ENCODE data around the gene PRSS27. TPM values are rescaled to one million over a fixed set of nuclear protein-coding genes. Genes with fewer than 3 reads are reported as not detected.

Gene PRSS27
- total RNA-seq, result 0.05 and 1.1 TPM in 2 replicates

GRCh38 chr16:2720064-2720457 is at the start of gene PRSS27:
PRSS27 (minus strand) TSS chr16:2720224; CDS start chr16:2720160, 64 bp downstream.
- no peak for DNase-seq (ENCODE audit: extremely low read depth, low read depth, low spot score)

DNA sequence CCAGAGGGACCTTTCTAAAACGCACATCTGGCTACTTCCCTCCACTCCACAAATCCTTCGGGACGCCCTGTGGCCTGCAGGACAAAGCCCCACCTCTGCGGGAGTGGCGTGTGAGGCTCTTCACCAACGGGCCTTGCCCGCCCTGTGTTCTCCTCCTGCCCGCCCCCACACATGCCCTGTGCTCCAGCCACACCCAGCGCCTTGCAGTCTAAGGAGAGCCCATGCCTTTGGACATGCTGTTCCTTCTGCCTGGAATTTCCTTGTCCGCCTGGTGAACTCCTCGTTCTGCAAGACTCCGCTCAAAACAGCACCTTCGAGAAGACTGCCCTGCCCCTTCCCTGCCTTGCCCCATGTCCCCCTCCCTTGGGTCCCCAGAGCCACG is 49.6 kb upstream of the PRSS27 start:
- DNase-seq (ENCODE audit: extremely low read depth, low read depth, low spot score), result no peak

DNA sequence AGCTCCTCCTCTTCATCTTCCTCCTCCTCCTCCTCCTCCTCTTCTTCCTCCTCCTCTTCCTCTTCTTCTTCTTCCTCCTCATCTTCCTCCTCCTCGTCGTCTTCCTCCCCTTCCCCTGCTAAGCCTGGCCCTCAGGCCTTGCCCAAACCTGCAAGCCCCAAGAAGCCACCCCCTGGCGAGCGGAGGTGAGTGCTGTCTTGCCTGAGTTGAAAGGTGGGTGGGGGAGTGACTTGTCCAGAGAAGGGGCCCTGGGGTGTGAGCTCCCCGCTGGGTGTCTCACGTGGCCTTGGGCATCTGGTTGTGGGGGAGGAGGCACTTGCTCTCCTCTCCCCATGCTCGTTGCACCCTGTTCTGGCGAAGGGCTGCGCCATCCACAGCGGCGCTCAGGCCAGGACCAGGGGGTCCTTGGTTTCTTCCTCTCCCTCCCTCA is 49.1 kb upstream of the PRSS27 start:
- DNase-seq (ENCODE audit: extremely low read depth, low read depth, low spot score), result no peak

DNA sequence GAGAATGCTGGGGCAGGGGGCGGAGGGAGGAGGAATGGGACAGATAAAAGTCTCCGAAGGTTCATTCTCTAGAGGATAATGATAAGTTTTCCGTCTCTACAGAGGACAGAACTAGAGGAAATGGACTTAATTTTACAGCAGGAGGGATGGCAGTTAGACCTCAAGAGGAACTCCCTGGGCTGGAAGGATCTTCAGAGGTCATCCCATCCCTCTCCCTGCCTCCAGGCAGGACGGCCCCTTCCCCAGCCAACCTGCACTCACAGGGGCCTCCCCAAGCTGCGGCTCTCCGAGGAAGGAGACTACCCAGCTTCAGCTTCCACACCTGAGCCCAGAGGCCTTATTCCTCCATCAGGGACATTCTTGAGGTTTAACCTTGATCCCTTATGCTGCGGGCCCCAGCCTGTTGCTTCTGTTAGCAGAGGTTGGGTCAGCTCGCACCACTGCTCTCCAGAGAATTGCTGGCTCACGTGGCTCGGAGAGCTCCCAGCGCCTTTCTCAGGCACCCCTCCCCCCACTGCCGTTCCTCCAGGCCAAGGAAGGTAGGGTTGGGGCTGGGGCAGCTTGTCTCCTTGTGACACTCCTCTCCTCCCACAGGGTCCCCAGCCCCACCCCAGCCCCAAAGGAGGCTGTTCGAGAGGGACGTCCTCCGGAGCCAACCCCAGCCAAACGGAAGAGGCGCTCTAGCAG is 48.5 kb upstream of the PRSS27 start:
- DNase-seq (ENCODE audit: extremely low read depth, low read depth, low spot score), result no peak

- no peak for DNase-seq (ENCODE audit: extremely low read depth, low read depth, low spot score)
Observed at GRCh38 chr16:2767891-2768290, 47.9 kb upstream of the PRSS27 start.

DNA sequence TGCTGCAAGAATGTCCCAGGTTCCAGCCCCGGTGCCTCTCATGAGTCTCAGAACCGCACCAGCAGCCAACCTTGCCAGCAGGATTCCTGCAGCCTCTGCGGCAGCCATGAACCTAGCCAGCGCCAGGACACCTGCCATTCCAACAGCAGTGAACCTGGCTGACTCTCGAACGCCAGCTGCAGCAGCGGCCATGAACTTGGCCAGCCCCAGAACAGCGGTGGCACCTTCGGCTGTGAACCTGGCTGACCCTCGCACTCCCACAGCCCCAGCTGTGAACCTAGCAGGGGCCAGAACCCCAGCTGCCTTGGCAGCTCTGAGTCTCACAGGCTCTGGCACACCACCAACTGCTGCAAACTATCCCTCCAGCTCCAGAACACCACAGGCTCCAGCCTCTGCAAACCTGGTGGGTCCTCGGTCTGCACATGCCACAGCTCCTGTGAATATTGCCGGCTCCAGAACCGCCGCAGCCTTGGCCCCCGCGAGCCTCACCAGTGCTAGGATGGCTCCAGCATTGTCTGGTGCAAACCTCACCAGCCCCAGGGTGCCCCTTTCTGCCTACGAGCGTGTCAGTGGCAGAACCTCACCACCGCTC is 47.2 kb upstream of the PRSS27 start:
- no peak for DNase-seq (ENCODE audit: extremely low read depth, low read depth, low spot score)

GRCh38 chr16:2766430-2767139 is 46.6 kb upstream of the PRSS27 start:
- no peak for DNase-seq (ENCODE audit: extremely low read depth, low read depth, low spot score)

DNA sequence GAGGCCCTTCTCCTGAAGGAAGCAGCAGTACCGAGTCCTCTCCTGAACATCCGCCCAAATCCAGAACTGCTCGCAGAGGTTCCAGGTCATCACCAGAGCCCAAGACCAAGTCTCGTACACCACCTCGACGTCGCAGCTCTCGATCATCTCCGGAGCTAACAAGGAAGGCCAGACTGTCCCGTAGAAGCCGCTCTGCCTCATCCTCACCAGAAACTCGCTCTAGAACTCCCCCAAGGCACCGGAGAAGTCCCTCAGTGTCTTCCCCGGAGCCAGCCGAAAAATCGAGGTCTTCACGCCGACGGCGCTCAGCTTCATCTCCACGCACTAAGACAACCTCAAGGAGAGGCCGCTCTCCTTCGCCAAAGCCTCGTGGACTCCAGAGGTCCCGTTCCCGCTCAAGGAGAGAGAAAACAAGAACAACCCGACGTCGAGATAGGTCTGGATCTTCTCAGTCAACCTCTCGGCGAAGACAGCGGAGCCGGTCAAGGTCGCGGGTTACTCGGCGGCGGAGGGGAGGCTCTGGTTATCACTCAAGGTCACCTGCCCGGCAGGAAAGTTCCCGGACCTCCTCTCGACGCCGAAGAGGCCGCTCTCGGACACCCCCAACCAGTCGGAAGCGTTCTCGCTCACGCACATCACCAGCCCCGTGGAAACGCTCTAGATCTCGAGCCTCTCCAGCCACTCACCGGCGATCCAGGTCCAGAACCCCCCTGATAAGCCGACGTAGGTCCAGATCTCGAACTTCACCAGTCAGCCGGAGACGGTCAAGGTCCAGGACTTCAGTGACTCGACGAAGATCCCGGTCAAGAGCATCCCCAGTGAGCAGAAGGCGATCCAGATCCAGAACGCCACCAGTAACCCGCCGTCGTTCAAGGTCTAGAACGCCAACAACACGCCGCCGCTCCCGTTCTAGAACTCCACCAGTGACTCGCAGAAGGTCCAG is 45.7 kb upstream of the PRSS27 start:
- no peak for DNase-seq (ENCODE audit: extremely low read depth, low read depth, low spot score)

- no peak for DNase-seq (ENCODE audit: extremely low read depth, low read depth, low spot score)
Observed at GRCh38 chr16:2764718-2765117, 44.7 kb upstream of the PRSS27 start.

GRCh38 chr16:2763173-2763572 is 43.1 kb upstream of the PRSS27 start:
- DNase-seq (ENCODE audit: extremely low read depth, low read depth, low spot score), result no peak

DNA sequence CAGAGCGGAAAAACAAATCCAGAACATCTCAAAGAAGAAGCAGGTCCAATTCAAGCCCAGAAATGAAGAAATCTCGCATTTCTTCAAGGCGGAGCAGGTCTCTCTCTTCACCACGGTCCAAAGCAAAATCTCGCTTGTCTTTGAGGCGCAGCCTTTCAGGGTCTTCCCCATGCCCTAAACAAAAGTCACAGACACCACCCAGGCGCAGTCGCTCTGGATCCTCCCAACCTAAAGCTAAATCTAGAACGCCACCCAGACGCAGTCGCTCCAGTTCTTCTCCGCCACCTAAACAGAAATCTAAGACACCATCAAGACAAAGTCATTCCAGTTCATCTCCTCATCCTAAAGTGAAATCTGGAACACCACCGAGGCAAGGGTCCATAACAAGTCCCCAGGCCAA is 42.7 kb upstream of the PRSS27 start:
- no peak for DNase-seq (ENCODE audit: extremely low read depth, low read depth, low spot score)

DNA sequence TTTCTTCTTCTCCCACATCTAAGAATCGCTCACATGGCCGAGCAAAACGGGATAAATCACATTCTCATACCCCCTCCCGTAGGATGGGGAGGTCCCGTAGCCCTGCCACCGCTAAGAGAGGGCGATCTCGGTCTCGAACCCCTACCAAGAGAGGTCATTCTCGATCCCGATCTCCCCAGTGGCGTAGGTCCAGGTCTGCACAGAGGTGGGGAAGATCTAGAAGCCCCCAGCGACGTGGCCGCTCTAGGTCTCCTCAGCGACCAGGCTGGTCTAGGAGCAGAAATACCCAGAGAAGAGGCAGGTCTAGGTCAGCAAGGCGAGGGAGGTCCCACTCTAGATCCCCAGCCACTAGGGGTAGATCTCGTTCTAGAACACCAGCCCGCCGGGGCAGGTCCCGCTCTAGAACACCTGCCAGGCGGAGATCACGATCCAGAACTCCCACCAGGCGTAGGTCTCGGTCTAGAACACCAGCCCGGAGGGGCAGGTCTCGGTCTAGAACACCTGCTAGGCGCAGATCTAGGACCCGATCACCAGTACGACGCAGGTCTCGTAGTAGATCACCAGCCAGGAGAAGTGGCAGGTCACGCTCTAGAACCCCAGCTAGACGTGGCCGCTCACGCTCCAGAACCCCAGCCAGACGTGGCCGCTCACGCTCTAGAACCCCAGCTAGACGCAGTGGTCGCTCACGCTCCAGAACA is 42.0 kb upstream of the PRSS27 start:
- DNase-seq (ENCODE audit: extremely low read depth, low read depth, low spot score), result no peak

- DNase-seq (ENCODE audit: extremely low read depth, low read depth, low spot score), result no peak
Observed at GRCh38 chr16:2761472-2761871, 41.4 kb upstream of the PRSS27 start.

GRCh38 chr16:2757344-2757743 is 37.3 kb upstream of the PRSS27 start:
- no peak for DNase-seq (ENCODE audit: extremely low read depth, low read depth, low spot score)

- no peak for DNase-seq (ENCODE audit: extremely low read depth, low read depth, low spot score)
Observed at GRCh38 chr16:2756288-2757015, 36.4 kb upstream of the PRSS27 start.

DNA sequence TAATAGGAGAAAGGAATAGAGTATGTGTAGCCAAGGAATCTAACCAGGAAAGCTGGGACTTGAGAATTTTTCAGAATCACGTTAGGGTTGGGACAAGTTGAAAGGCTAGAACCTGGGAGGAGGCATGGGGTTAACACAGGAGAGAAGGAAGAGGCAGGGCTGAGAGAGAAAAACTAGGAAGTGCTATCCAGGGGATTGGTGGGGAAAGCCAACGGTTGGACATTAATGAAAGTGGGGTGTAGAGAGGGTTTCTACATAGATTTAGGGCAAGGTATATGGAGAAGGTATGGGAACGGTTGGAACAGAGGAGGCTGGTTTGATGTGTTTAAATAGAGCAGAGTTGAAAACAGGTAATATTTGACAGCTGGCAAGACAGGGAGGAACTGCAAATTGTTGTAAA is 35.1 kb upstream of the PRSS27 start:
- no peak for DNase-seq (ENCODE audit: extremely low read depth, low read depth, low spot score)

DNA sequence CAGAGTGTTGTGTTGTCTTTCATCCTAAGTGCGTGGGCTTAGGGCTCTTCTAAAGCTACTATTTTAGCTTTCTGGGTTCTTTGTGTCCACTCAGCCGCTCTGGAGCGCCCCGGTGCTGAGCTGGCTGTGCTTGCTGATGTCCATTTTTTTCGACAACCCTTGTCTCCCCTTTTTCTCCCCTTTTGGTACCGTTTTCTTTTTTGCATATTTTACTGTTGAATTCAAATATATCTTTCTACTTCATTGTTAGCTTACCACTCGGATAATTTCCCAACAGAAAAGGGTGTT is 33.7 kb upstream of the PRSS27 start:
- DNase-seq (ENCODE audit: extremely low read depth, low read depth, low spot score), result no peak

GRCh38 chr16:2752850-2753732 is 33.1 kb upstream of the PRSS27 start:
- no peak for DNase-seq (ENCODE audit: extremely low read depth, low read depth, low spot score)
